Measurements from ENCODE around the gene AQR. TPM values are rescaled to one million over a fixed set of nuclear protein-coding genes. Genes with fewer than 3 reads are reported as not detected.

The AQR gene
- polyA plus RNA-seq, 1 of the 3 experiments (the other 2 are of a cell fraction) = 11.6 TPM

DNA sequence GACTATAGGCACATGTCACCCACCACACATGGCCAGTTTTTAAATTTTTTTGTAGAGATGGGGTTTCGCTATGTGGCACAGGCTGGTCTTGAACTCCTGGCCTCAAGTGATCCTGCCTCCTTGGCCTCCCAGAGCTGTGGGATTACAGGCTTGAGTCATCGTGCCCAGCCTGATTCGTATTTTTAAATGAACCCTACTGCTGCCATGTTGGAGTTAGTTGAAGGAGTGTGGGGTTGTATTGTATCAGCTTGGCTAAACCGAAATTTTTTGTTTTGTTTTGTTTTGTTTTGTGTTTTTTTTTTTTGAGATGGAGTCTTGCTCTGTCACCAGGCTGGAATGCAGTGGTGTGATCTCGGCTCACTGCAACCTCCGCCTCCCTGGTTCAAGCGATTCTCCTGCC is 30.4 kb upstream of the AQR start:
- Histone ChIP-seq H3K27ac (ENCODE audit: low read depth in 2 of 2, low read length in 1 of 2) (no peak overlapping the region), H2AFZ (ENCODE audit: low read depth) (no peak overlapping the region), H3K4me3 (ENCODE audit: low read depth in 2 of 2, low read length in 1 of 2) (no peak overlapping the region), H4K20me1 (ENCODE audit: insufficient read depth) (no peaks in the 10 kb centered on the region), H3K4me2 (no peak overlapping the region), H3K9ac (no peak overlapping the region), H3K9me2 (no peaks in the 10 kb centered on the region), H3K36me3 (replicated peaks in 1 of 2; ENCODE audit: control insufficient read depth in 1 of 2, insufficient read depth in 2 of 2, low read length in 1 of 2) (no peaks in the 10 kb centered on the region), H3F3A (replicated peaks; ENCODE audit: insufficient read depth) (no peaks in the 10 kb centered on the region), H3K4me1 (ENCODE audit: control insufficient read depth in 1 of 2, insufficient read depth in 2 of 2, low read depth in 1 of 2, low read length in 1 of 2) (no peaks in the 10 kb centered on the region), H3K9me3 (no peaks in the 10 kb centered on the region), H3K27me3 (ENCODE audit: insufficient read depth) (no peaks in the 10 kb centered on the region), H3K79me2 (ENCODE audit: insufficient read depth) (no peaks in the 10 kb centered on the region)
- TF ChIP-seq RXRA (IDR thresholded peaks at IDR 0.05; ENCODE audit: borderline replicate concordance, low read depth) (no peak), JUND (IDR thresholded peaks at IDR 0.05) (no peak), TEAD4 (IDR thresholded peaks at IDR 0.05; ENCODE audit: borderline replicate concordance, insufficient read depth) (no peak), TCF12 (IDR thresholded peaks at IDR 0.05) (no peak), ELF1 (IDR thresholded peaks at IDR 0.05) (no peak), NFIC (IDR thresholded peaks at IDR 0.05; ENCODE audit: borderline replicate concordance) (no peak), GATA2 (CRISPR knock-in tag; IDR thresholded peaks at IDR 0.05) (no peak), FOSL2 (IDR thresholded peaks at IDR 0.05; ENCODE audit: borderline replicate concordance, low read depth) (no peak), FOXM1 (IDR thresholded peaks at IDR 0.05; ENCODE audit: low read depth) (no peak), CHD2 (IDR thresholded peaks at IDR 0.05; ENCODE audit: low read length, partially characterized antibody) (no peak), ZBTB33 (IDR thresholded peaks at IDR 0.05; ENCODE audit: borderline replicate concordance, low read depth) (no peak), MEF2A (IDR thresholded peaks at IDR 0.05; ENCODE audit: borderline replicate concordance, low read depth) (no peak), EZH2phosphoT487 (IDR thresholded peaks at IDR 0.05; ENCODE audit: borderline replicate concordance, low read depth) (no peak), RCOR1 (IDR thresholded peaks at IDR 0.05; ENCODE audit: low read length) (no peak), GABPA (IDR thresholded peaks at IDR 0.05; ENCODE audit: low read depth) (no peak), MXI1 (IDR thresholded peaks at IDR 0.05; ENCODE audit: low read depth, low read length) (no peak), CTCF (IDR thresholded peaks at IDR 0.05) (no peak)
- TF ChIP-seq, protein P1, sequence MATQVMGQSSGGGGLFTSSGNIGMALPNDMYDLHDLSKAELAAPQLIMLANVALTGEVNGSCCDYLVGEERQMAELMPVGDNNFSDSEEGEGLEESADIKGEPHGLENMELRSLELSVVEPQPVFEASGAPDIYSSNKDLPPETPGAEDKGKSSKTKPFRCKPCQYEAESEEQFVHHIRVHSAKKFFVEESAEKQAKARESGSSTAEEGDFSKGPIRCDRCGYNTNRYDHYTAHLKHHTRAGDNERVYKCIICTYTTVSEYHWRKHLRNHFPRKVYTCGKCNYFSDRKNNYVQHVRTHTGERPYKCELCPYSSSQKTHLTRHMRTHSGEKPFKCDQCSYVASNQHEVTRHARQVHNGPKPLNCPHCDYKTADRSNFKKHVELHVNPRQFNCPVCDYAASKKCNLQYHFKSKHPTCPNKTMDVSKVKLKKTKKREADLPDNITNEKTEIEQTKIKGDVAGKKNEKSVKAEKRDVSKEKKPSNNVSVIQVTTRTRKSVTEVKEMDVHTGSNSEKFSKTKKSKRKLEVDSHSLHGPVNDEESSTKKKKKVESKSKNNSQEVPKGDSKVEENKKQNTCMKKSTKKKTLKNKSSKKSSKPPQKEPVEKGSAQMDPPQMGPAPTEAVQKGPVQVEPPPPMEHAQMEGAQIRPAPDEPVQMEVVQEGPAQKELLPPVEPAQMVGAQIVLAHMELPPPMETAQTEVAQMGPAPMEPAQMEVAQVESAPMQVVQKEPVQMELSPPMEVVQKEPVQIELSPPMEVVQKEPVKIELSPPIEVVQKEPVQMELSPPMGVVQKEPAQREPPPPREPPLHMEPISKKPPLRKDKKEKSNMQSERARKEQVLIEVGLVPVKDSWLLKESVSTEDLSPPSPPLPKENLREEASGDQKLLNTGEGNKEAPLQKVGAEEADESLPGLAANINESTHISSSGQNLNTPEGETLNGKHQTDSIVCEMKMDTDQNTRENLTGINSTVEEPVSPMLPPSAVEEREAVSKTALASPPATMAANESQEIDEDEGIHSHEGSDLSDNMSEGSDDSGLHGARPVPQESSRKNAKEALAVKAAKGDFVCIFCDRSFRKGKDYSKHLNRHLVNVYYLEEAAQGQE (IDR thresholded peaks at IDR 0.05; ENCODE audit: low read depth, low read length) = no peak
- TF ChIP-seq, protein P2, sequence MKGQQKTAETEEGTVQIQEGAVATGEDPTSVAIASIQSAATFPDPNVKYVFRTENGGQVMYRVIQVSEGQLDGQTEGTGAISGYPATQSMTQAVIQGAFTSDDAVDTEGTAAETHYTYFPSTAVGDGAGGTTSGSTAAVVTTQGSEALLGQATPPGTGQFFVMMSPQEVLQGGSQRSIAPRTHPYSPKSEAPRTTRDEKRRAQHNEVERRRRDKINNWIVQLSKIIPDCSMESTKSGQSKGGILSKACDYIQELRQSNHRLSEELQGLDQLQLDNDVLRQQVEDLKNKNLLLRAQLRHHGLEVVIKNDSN (IDR thresholded peaks at IDR 0.05; ENCODE audit: borderline replicate concordance, low read depth) = no peak
- 90% methylated on average over 7 of the region's 7 CpGs for WGBS (ENCODE audit: low lambda C conversion rate)
- POLR2A ChIA-PET = interaction anchor here (2.6 kb wide), 1 partner anchor 12 kb away, joined by 10 read pairs; the partner anchor contains the start of gene ZNF770
- CTCF ChIA-PET = interaction anchor here (1.0 to 1.4 kb wide), 2 partner anchors 19 to 31 kb away, joined by 4 read pairs; partner anchors contain the start of gene AQR
- DNase-seq = no peak
